Left ventricle myocardium inferior (tissue), 1 donor: ENCODE results near the gene DGKH. TPM values are rescaled to one million over a fixed set of nuclear protein-coding genes. Genes with fewer than 3 reads are reported as not detected.

Experiments used
- DNase-seq: peaks from one replicate; pipeline ENCODE4 v3.0.0-alpha.2; 2020
- H3K27ac ChIP-seq: fragments of 200-600 bp; replicated peaks from 2 replicates; pipeline ENCODE4 v1.8.0; 2021
- H3K27me3 ChIP-seq: fragments of 200-600 bp; 2 replicates; pipeline ENCODE4 v1.8.0; 2021; ENCODE audit warnings: low read depth
- H3K36me3 ChIP-seq: fragments of 200-600 bp; 2 replicates; pipeline ENCODE4 v1.8.0; 2021
- H3K4me1 ChIP-seq: fragments of 200-600 bp; 2 replicates; pipeline ENCODE4 v1.8.0; 2021
- H3K4me3 ChIP-seq: fragments of 200-600 bp; 2 replicates; pipeline ENCODE4 v1.8.0; 2021; ENCODE audit warnings: mild to moderate bottlenecking, moderate library complexity
- H3K9me3 ChIP-seq: fragments of 200-600 bp; replicated peaks from 2 replicates; pipeline ENCODE4 v1.8.0; 2021
- CTCF ChIP-seq: fragments of 200-600 bp; IDR thresholded peaks from 2 replicates; pipeline ENCODE4 v1.8.0; 2021; ENCODE audit warnings: antibody characterized with exemption, mild to moderate bottlenecking, borderline replicate concordance
- intact Hi-C: fragments of 100-400 bp; cut with micrococcal nuclease; formaldehyde crosslinking; loops from one replicate; pipeline ENCODE4 v1.11.0; 2022
- total RNA-seq: library from RNA; stranded (reverse); fragmentation: NEBNext Ultra II Directional; extraction: Animal tissue kit (Norgen Biotek cat#: 25700); gene quantifications from one replicate; pipeline ENCODE4 v1.2.1, GENCODE V29; 2021
- donor health status: DM: no; HTN: yes; CAD: no; lungs with severe emphysema.

The DGKH gene
- total RNA-seq, 1 donor from 2014 or later = 4.8 TPM

- intact Hi-C loops = no loop called here
- peaks cover 47% of the 10 kb centered on the region for H3K4me1 ChIP-seq
These were observed 66.5 kb downstream of the DGKH start for GRCh38 chr13:42114912-42115311.

GRCh38 chr13:42116225-42116624 lies 67.8 kb downstream of the DGKH start:
- intact Hi-C loops = no loop called here
- DNase-seq = no peak
- Histone ChIP-seq H3K36me3 (no peaks in the 10 kb centered on the region), H3K4me1 (peaks cover 39% of the 10 kb centered on the region), H3K9me3 (no peaks in the 10 kb centered on the region), H3K27ac (no peak overlapping the region), H3K4me3 (no peak overlapping the region), H3K27me3 (no peaks in the 10 kb centered on the region)
- no peak for TF ChIP-seq CTCF

More at GRCh38 chr13:42114912-42115311, 66.5 kb downstream of the DGKH start:
- H3K27ac ChIP-seq = no peak overlapping the region
- DNase-seq = no peak
- no peaks in the 10 kb centered on the region for H3K36me3 ChIP-seq
- no peaks in the 10 kb centered on the region for H3K9me3 ChIP-seq
- no peak overlapping the region for H3K4me3 ChIP-seq
- H3K27me3 ChIP-seq = no peaks in the 10 kb centered on the region
- no peak for TF ChIP-seq CTCF

GRCh38 chr13:42119041-42119440 lies 70.6 kb downstream of the DGKH start:
- no peak for TF ChIP-seq CTCF
- no peaks in the 10 kb centered on the region for H3K36me3 ChIP-seq
- no peak for DNase-seq
- intact Hi-C loops = no loop called here
- no peak overlapping the region for H3K4me3 ChIP-seq
- H3K4me1 ChIP-seq = peaks cover 29% of the 10 kb centered on the region
- H3K27ac ChIP-seq = no peak overlapping the region
- H3K9me3 ChIP-seq = no peaks in the 10 kb centered on the region
- H3K27me3 ChIP-seq = no peaks in the 10 kb centered on the region

GRCh38 chr13:42119875-42120274 lies 71.4 kb downstream of the DGKH start:
- no peak for DNase-seq
- H3K27me3 ChIP-seq = no peaks in the 10 kb centered on the region
- intact Hi-C loops = no loop called here
- H3K4me3 ChIP-seq = no peak overlapping the region
- peaks cover 27% of the 10 kb centered on the region for H3K4me1 ChIP-seq
- no peaks in the 10 kb centered on the region for H3K9me3 ChIP-seq
- TF ChIP-seq CTCF = no peak
- no peak overlapping the region for H3K27ac ChIP-seq
- no peaks in the 10 kb centered on the region for H3K36me3 ChIP-seq

- H3K36me3 ChIP-seq = peaks cover 16% of the 10 kb centered on the region
- H3K4me3 ChIP-seq = no peak overlapping the region
- no peak for TF ChIP-seq CTCF
- H3K27me3 ChIP-seq = no peaks in the 10 kb centered on the region
- intact Hi-C loops = no loop called here
- no peak for DNase-seq
- H3K9me3 ChIP-seq = no peaks in the 10 kb centered on the region
- H3K27ac ChIP-seq = no peak overlapping the region
- H3K4me1 ChIP-seq = peaks cover 10% of the 10 kb centered on the region
These were observed 75.2 kb downstream of the DGKH start for GRCh38 chr13:42123600-42123999.

- DNase-seq = no peak
- Histone ChIP-seq H3K9me3 (no peaks in the 10 kb centered on the region), H3K4me1 (peaks cover 10% of the 10 kb centered on the region), H3K4me3 (no peak overlapping the region), H3K27me3 (no peaks in the 10 kb centered on the region), H3K27ac (no peak overlapping the region), H3K36me3 (peaks cover 27% of the 10 kb centered on the region)
- intact Hi-C loops = no loop called here
- no peak for TF ChIP-seq CTCF
These were observed 76.6 kb downstream of the DGKH start for GRCh38 chr13:42125046-42125445.
